Left cardiac atrium (tissue), 4 donors: ENCODE measurements around the gene FGD5. TPM values are rescaled to one million over a fixed set of nuclear protein-coding genes. Genes with fewer than 3 reads are reported as not detected.
"Not testable (repeated sequence)": the region's sequence is repeated elsewhere in the genome, so short reads cannot be mapped to it uniquely, and the experiment has no call there.

ENCODE experiments used
- ATAC-seq, 2 donors: fragments of 200-7000 bp; cut with Tn5 transposase; one replicate each; pipeline ENCODE4 v1.9.1; 2020; ENCODE audit warnings: mild to moderate bottlenecking in 2 of 2, moderate library complexity in 2 of 2
- DNase-seq: peaks from one replicate; pipeline ENCODE4 v3.0.0-alpha.2; 2020
- intact Hi-C, 2 donors: fragments of 100-400 bp; cut with DNase I; formaldehyde crosslinking; loops; one replicate each; pipeline versions ENCODE4 v1.14.1 to v1.15.1; 2022 to 2023
- total RNA-seq, 2 donors: library from RNA; stranded (reverse); fragmentation: NEBNext Ultra II Directional; extraction: Animal tissue kit (Norgen Biotek cat#: 25700); gene quantifications; one replicate each; pipeline ENCODE4 v1.2.1, GENCODE V29; 2021
- donor health status: DM: no; HTN: yes; CAD: no.
- donor health status: DM: no; HTN: yes; CAD: no; lungs with severe emphysema.
- donor health status: DM: yes; HTN: yes; CAD: no.
- donor health status: Dilated cardiomyopathy.

Gene FGD5
- total RNA-seq, 2 donors from 2014 or later: 19.3 to 28.7 TPM

DNA sequence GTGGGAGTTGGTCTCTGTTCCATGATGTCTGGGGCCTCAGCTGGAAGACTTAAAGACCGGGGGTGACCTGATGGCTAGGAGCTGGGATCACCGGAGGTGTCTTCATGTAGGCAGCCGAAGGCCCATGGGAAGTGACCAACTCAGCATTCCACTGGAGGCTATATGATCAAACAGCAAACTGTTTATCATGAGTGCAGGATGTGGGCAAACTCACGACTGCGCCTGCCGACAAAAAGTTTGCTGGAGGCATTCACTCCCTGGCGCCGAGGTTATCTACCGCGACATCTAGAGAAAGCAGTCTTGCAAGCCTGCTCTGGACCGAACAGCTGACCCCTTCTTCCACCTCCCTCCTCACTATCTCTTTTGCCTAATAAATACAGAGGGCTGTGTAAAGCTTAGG, 65.9 kb downstream of the FGD5 start:
- DNase-seq (no peak), ATAC-seq (no peak)
- intact Hi-C loops: no loop called here

DNA sequence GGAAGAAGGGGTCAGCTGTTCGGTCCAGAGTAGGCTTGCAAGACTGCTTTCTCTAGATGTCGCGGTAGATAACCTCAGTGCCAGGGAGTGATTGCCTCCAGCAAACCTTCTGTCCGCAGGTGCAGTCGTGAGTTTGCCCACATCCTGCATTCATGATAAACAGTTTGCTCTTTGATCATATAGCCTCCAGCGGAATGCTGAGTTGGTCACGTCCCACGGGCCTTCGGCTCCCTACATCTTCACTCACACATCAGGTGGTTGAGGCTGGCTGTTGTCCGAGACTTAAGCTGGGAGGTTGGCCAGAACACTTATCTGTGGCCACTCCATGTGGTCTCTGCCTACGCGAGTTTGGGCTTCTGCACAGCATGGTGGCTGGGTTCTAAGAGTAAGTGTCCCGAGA, 66.5 kb downstream of the FGD5 start:
- ATAC-seq: peak in 1 of 2 donors; percentile 27
- DNase-seq: no peak
- intact Hi-C loops: no loop called here

DNA sequence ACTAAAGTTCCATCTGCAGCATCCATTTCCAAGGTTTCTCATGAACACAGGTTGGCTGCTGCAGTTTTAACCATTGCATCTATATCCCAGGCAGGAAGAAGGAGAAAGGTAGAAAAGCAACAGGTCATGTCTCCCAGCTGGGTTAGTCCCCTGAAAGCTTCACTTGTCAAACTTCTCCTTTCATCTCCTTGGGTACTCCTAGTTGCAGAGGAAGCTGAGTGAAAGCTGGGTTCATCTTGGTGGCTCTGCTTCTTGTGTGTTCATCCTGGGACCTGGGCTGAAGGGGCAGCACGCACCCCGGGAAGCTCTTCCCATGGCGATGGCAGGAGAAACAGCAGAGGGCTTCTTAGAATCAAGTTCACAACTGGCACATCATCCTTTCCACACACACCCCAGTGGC, 67.3 kb downstream of the FGD5 start:
- DNase-seq (no peak), ATAC-seq (no peak)
- intact Hi-C loops: no loop called here

DNA sequence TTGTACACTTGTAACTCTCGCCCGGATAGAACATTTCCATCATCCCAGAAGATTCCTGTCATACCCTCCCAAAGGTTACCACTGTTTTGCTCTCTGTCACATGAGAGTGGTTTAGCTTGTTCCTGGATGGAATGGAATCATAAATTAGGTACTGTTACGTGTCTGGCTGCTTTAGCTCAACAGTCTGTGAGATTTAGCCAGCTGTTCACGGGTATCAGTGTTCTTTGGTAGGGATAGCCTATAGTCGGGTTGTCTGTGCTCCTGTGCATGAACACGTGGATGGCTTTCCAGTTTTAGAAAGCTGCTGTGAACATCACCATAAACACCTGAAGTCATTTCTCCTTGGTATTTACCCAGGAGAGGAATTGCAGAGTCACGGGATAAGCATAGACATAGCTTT, 70.4 kb downstream of the FGD5 start:
- ATAC-seq (no peak), DNase-seq (no peak)
- intact Hi-C loops: no loop called here

DNA sequence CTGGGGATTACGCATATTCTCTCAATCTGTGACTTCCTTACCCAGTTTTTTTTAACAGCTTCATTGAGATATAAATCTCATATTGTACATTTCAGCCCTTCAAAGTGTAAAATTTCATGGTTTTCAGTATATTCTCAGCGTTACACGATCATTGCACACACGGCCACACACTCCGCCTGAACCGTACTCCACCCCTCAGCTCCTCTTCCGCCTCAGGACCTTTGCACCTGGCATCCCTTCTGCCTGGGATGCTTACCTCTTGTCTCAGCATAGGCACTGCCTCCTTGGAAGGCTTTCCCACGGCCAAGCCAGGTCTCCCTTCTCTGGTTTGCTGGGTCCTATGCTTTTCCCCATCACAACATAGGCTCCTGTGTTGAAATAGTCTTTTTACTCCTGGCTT, 71.2 kb downstream of the FGD5 start:
- DNase-seq: no peak
- intact Hi-C loops: no loop called here

DNA sequence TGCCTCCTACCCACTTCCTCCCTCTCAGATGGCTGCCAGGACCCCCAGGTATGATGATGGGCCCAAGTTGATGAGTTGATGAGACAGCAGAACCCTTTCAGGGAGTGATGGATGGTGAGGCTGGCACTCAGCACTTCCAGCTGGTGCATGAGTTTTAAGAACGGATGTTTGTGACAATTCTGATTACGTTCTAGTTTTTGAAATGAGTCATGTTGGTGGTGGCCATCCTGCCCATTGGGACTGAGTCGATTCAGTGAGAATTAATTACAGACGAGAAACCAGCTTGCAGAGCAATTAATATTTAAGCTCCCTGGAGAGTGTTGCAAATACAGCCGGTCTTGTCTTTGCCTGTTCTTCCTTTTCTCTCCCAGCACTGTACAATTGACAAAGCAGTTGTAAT, 71.7 kb downstream of the FGD5 start:
- intact Hi-C loops: no loop called here
- ATAC-seq (peak in 1 of 2 donors; percentile 11), DNase-seq (no peak)

More for the DNA sequence above, 71.2 kb downstream of the FGD5 start:
- no peak for ATAC-seq

DNA sequence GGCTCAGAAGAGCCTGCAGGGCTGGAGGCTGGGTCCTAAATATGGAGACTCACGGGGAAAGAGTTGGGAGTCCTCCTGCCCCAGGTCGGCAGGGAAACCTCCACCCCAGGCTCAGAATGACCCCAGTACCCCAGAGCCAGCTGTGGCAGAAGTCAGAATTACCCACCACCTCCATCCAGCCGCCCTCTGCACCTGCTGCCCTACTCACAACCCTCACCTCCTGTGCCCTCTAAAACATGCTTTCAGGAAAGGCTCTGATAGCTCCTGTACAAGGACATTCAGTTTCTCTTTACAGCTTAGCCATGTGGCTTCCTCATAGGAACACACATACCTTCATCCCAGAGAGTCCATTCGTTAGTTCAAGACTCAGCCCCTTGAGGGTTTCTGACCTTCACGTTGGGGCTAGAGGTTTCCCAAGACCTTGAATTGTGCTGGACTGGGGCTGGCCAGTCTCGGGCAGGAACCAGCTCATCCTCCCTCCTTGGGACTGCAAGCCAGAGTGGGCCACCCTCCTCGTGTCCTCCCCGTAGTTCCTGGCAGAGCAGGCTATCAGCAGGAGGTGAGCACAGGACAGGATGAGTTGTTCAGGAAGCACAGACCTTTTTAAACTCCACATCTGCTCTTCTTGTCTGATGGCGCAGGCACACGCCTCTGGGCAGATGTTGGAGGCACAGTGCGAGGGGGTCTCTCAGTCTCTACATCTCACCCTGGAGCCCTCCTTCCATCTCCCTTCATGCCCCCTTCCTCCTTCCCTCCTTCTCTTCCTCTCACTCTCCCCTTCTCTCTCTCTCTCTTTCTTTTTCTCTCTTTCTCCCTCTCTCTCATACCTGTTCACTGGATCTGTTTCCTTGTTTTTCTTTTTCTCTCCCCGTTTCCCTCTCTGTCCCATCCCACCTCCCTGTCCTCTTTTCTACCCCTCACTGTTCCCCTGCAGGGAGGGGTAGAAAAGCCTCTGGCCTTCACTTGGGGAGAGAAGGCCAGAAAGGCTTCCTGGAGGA, 72.7 kb downstream of the FGD5 start:
- intact Hi-C loops: no loop called here
- no peak for DNase-seq
- peak in 1 of 2 donors; percentile 26 for ATAC-seq

DNA sequence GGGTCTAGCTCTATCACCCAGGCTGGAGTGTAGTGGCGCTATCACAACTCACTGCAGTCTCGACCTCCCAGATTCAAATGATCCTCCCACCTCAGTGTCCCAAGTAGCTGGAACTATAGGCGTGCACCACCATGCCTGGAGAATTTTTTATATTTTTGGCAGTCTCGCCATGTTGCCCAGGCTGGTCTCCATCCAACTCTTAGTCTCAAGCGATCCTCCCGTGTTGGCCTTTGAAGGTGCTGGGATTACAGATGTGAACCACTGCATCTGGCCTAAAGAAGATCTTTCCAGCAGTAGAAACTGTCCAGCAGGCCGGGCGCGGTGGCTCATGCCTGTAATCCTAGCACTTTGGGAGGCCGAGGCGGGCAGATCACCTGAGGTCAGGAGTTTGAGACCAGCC, 73.5 kb downstream of the FGD5 start:
- intact Hi-C loops: no loop called here
- ATAC-seq (no peak), DNase-seq (no peak)

DNA sequence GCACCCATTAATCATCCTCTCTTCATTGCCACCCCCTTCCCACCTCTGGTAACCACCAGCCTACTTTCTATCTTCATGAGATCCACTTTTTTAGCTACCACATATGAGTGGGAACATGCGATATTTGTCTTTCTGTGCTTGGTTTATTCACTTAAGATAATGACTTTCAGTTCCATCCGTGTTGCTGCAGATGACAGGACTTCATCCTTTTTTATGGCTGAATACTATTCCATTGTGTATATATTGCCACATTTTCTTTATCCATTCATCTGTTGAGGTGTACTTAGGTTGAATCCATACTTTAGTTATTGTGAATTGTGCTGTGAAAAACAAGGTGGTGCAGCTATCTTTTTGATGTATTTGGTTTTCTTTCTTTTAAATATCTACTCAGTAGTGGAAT, 75.3 kb downstream of the FGD5 start:
- no peak for DNase-seq
- intact Hi-C loops: no loop called here
- ATAC-seq: no peak

DNA sequence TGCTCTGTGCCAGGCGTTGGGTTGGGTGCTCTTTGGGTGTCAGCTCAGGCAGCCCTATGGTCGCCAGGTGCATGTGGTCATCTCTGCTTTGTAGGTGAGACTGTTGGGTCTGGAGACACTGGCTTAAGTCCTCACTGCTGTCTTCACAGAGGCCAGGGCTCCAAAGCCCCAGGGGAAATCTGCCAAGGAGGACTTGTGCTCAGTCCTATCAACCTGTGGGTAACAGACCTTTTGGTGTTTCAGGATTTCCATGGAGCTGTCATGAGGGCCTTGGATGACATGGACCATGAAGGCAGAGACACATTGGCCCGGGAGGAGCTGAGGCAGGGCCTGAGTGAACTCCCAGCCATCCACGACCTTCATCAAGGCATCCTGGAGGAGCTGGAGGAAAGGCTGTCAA, 78.5 kb downstream of the FGD5 start:
- intact Hi-C loops: no loop called here
- ATAC-seq (no peak), DNase-seq (no peak)

DNA sequence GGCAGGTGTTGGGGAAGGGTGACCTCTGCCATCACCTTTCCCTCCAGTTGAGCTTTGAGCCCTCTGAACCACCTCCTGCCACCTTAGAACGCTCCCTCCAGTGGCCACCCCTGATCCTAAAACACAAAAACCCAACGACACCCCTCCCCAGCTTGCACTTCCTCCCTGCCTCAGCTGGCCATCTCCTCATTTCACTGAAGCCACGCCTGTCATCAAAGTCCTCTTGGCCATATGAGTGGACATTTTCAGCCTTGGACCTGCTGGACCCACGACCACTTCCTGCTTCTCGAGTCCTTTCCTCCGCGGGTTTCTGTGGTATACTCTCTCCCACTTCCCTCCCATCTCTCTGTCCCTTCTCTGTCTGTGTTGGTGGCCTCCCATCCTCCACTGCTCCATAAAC, 80.2 kb downstream of the FGD5 start:
- ATAC-seq: no peak
- intact Hi-C loops: no loop called here

DNA sequence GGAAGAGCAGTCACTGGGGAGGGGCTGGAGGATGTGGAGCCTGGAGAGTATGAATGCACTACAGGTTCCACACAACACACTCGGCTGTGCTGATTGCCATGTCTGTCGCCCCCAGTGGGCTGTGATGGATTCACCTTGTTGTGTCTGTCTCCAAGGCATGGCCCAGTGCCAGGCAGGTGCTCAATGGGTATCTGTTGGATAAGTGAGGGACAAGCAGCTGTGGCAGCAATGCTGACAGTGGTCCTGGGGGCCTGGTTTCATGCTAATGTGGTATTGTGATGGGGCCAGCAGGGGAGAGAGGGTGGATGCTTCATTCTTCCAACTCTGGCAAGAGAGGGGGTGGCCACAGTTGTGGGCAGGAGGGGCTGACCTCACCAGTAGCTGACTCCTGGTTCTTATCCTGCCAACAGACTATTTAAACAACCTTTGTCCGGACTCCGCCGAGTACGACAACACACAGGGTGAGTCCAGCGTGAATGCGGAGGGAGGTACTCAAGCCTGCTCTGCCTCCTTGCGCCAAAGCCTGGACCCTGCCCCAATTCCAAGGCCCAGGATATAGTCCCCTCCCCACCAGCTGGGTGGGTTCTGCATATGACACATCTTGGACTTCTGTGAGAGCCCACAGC, 81.3 kb downstream of the FGD5 start:
- ATAC-seq: no peak
- intact Hi-C loops: no loop called here
- DNase-seq: no peak

More for the DNA sequence above, 80.2 kb downstream of the FGD5 start:
- DNase-seq: no peak

DNA sequence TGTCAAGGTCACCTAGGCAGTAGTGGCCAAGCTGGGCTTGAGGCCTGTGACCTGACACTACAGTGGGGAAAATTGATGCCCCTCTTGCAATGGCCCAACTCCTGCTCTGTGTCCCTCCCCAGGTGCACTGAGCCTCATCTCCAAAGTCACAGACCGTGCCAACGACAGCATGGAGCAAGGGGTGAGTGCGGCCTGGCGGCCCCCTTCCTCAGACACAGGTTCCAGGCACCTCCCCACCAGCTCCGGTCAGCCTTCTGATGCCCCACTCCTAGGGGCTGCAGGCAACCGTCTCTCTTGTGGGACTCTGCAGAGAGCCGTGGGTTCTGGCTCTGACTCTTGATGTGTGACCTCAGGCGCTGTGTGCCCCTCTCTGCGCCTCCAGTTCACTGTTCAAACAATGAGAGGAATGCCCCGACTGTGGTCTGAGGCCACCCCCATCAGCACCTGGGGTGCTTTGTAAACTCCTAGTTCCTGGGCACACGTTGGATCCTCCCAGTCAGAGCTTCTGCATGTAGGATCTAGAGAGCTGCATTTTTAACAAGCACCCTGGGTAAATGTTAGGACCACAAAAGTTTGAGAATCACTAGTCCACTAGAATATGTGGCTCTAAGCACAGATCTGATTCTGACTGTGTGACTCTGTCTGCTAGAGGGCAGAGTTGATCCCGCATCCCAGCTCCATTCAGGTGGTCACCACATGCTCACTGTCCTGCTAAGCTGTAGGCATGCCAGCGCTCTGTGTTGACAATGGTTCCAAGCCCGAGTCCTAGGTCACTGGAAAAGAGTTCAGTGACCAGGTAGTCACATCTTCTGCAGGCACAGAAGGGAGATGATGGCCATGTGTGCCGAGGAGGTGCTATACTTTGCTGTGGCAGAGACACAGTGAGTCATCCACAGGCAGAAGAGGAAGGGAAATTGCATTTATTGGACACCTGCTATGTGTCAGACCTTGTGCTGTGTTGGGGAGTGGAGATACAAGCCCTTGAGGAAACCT, 82.4 kb downstream of the FGD5 start:
- no peak for ATAC-seq
- DNase-seq: no peak
- intact Hi-C loops: no loop called here

DNA sequence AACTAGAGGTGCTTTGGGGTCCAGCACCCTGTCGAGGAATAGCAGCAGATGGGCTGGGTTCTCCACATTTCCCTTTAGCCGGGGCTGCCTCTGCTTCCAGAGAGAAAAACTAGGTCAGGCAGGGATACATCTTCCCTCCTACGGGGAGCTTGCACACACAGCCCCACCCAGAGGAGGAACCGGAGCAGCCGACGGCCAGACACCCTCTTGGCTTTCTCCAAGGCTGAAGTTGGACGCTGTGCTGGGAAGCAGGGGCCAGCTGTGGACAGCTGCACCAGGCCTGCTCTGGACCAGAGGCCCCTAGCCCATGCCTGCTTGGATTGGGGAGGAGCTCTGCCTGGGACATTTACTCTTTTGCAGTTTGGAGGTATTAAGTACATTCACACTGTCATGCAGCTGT, 84.0 kb downstream of the FGD5 start:
- DNase-seq (peak; percentile 77), ATAC-seq (peak; percentile 92 to 93)
- intact Hi-C loops: no loop called here

DNA sequence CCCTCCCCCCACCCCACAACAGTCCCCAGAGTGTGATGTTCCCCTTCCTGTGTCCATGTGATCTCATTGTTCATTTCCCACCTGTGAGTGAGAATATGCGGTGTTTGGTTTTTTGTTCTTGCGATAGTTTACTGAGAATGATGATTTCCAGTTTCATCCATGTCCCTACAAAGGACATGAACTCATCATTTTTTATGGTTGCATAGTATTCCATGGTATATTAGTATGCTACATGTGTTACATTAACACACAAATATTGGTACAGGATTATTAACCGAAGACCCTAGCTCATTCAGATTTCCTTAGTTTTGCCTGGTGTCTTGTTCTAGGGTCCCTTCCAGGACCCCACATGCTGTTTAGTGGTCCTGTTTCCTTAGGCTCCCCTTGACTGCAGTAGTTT, 84.7 kb downstream of the FGD5 start:
- ATAC-seq, intact Hi-C loops, DNase-seq: not testable (repeated sequence)

DNA sequence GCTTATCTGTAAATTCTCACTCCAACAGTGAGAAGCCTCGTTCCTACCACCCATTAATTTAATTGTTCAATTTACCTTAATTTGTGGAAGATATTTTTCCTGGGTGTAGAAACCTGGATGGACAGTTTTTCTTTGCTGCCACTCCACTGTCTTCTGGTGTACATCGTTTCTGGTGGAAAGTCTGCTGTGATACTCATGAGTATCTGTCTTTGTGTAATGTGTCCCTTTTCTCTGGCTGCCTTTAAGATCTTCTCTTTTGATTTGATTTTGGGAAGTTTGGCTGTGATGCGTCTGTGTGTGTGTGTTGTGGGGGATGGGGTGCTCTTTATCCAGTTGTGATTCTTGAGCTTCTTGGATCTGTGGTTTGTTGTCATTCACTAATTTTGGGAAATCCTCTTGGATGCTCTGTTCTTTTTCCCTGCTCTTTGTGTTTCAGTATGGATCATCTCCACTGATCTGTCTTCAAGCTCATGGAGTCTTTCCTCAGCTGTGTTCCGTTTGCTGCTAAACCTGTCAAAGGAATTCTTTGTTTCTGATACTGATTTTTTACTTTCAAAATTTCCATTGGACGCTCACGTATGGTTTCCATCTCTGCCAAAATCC, 86.4 kb downstream of the FGD5 start:
- ATAC-seq: no peak
- intact Hi-C loops: no loop called here

DNA sequence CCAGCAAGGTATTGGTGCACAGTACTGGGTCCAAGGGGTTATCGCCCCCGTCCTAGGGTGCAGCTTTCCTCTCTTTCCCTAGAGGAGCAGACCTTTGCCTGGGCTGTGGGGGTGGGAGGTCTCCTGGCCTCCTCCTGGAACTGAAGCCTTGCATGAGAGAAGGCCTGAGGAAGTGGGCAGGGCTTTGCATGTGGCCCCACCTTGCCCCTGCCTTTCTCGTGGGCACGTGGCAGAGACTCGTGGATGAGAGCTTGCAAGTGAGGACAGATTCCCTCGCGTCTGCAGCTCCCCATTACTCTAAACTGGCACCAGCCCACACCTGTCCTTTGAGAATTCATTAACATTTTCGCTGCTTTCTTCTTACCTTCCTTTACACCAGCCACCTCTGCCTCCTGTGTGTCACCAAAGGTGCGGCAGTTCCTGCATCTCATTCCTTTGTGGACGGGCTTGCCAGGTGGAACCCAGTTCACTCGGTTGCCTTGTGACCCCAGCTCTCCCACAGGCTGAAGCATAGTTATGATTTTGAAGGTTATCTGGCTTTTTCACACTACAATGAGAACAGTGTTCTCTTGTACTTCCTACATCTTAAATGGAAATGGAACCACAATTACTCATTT, 87.7 kb downstream of the FGD5 start:
- DNase-seq (no peak), ATAC-seq (no peak)
- intact Hi-C loops: no loop called here

More for the DNA sequence above, 86.4 kb downstream of the FGD5 start:
- no peak for DNase-seq
